IMR-90 (cell line): ENCODE results near the gene OR52B2. TPM values are rescaled to one million over a fixed set of nuclear protein-coding genes. Genes with fewer than 3 reads are reported as not detected.

ENCODE experiments used
- ATAC-seq: fragments of 200-7000 bp; cut with Tn5 transposase; 2 replicates; pipeline ENCODE4 v1.9.1; 2020; ENCODE audit warnings: low read depth, mild to moderate bottlenecking, moderate library complexity
- BruUV-seq: library from RNA; stranded (reverse); fragments of 400-500 nt; replicated peaks from 2 replicates; lab custom pipeline; 2021; lab: Mats Ljungman, UMichigan
- CTCF ChIA-PET: fragments of 300-600 bp; formaldehyde crosslinking; extraction: SDS; loops from one replicate; lab custom pipeline; 2021; ENCODE audit warnings: antibody characterized with exemption; lab: Yijun Ruan, JAX
- POLR2A ChIA-PET: fragments of 300-600 bp; sonication (Branson Sonifier 250); formaldehyde crosslinking; loops from one replicate; lab custom pipeline; 2022; ENCODE audit warnings: antibody characterized with exemption; ENCODE audit not compliant: unreplicated experiment; lab: Charles Lee
- DNase-seq: peaks from one replicate; pipeline ENCODE4 v3.0.0; 2013
- H2AFZ ChIP-seq: replicated peaks from 2 replicates; pipeline ENCODE3; 2013; ENCODE audit warnings: low read length, mild to moderate bottlenecking; ENCODE audit not compliant: poor library complexity
- H2AK5ac ChIP-seq: 2 replicates; pipeline ENCODE4 v1.6.1; 2013; ENCODE audit warnings: low read depth, low read length, inconsistent platforms
- H2AK9ac ChIP-seq: replicated peaks from 2 replicates; pipeline ENCODE3; 2013; ENCODE audit warnings: mild to moderate bottlenecking, low read depth, low read length, moderate library complexity; ENCODE audit not compliant: poor library complexity
- H2BK120ac ChIP-seq: 2 replicates; pipeline ENCODE4 v1.6.1; 2013; ENCODE audit warnings: low read depth, low read length, inconsistent platforms
- H2BK15ac ChIP-seq: 3 replicates; pipeline ENCODE4 v1.6.1; 2013; ENCODE audit warnings: low read depth, low read length, inconsistent platforms
- H2BK20ac ChIP-seq: 2 replicates; pipeline ENCODE4 v1.6.1; 2013; ENCODE audit warnings: low read depth, mild to moderate bottlenecking, inconsistent platforms, low read length, moderate library complexity
- H2BK5ac ChIP-seq: 2 replicates; pipeline ENCODE4 v1.6.1; 2013; ENCODE audit warnings: mild to moderate bottlenecking, low read depth, low read length, inconsistent platforms; ENCODE audit not compliant: poor library complexity, severe bottlenecking
- H3K14ac ChIP-seq: replicated peaks from 2 replicates; pipeline ENCODE4 v1.6.1; 2013; ENCODE audit warnings: low read depth, low read length, inconsistent platforms
- H3K18ac ChIP-seq: 2 replicates; pipeline ENCODE4 v1.6.1; 2013; ENCODE audit warnings: low read depth, low read length, control low read depth
- H3K23ac ChIP-seq: 2 replicates; pipeline ENCODE4 v1.6.1; 2013; ENCODE audit warnings: low read depth, low read length, inconsistent platforms
- H3K27ac ChIP-seq: 2 replicates; pipeline ENCODE4 v1.5.1; 2013; ENCODE audit warnings: mild to moderate bottlenecking, control low read depth, low read length; ENCODE audit not compliant: insufficient read depth
- H3K27me3 ChIP-seq: 2 replicates; pipeline ENCODE4 v1.6.1; 2013; ENCODE audit warnings: low read length; ENCODE audit not compliant: control insufficient read depth, insufficient read depth
- H3K36me3 ChIP-seq: 2 replicates; pipeline ENCODE4 v1.6.1; 2013; ENCODE audit warnings: low read length, mixed read lengths; ENCODE audit not compliant: control insufficient read depth, insufficient read depth
- H3K4ac ChIP-seq: 2 replicates; pipeline ENCODE4 v1.6.1; 2013; ENCODE audit warnings: low read depth, low read length, inconsistent platforms
- H3K4me1 ChIP-seq: 2 replicates; pipeline ENCODE4 v1.6.1; 2013; ENCODE audit warnings: low read length, mixed read lengths; ENCODE audit not compliant: control insufficient read depth, insufficient read depth
- H3K4me2 ChIP-seq: 2 replicates; pipeline ENCODE4 v1.6.1; 2013; ENCODE audit warnings: low read depth, mild to moderate bottlenecking, control low read depth, low read length, moderate library complexity
- H3K4me3 ChIP-seq: 2 replicates; pipeline ENCODE4 v1.5.1; 2013; ENCODE audit warnings: low read depth, mild to moderate bottlenecking, control low read depth, low read length, moderate library complexity; ENCODE audit not compliant: insufficient read depth
- H3K56ac ChIP-seq: 2 replicates; pipeline ENCODE4 v1.6.1; 2013; ENCODE audit warnings: low read length, inconsistent platforms; ENCODE audit not compliant: insufficient read depth; ENCODE audit errors: extremely low read depth
- H3K79me1 ChIP-seq, 2 experiments: 2 replicates each; pipeline ENCODE4 v1.6.1; 2013; ENCODE audit warnings: low read length in 2 of 2, inconsistent platforms in 1 of 2, low read depth in 1 of 2
- H3K9ac ChIP-seq: 2 replicates; pipeline ENCODE4 v1.6.1; 2013; ENCODE audit warnings: low read depth, low read length, control low read depth
- H3K9me1 ChIP-seq: 2 replicates; pipeline ENCODE4 v1.6.1; 2013; ENCODE audit warnings: low read length, inconsistent platforms; ENCODE audit not compliant: insufficient read depth
- H3K9me3 ChIP-seq: 2 replicates; pipeline ENCODE4 v1.6.1; 2013; ENCODE audit warnings: low read length; ENCODE audit not compliant: control insufficient read depth, insufficient read depth
- H4K20me1 ChIP-seq: 2 replicates; pipeline ENCODE4 v1.6.1; 2013; ENCODE audit warnings: low read length, inconsistent platforms; ENCODE audit not compliant: insufficient read depth
- H4K5ac ChIP-seq: 2 replicates; pipeline ENCODE4 v1.6.1; 2013; ENCODE audit warnings: mild to moderate bottlenecking, low read depth, low read length, control low read depth
- H4K8ac ChIP-seq, 2 experiments: 2 replicates each; pipeline ENCODE4 v1.6.1; 2013; ENCODE audit warnings: low read depth in 2 of 2, low read length in 2 of 2, control low read depth in 1 of 2, inconsistent platforms in 1 of 2
- H4K91ac ChIP-seq: 2 replicates; pipeline ENCODE4 v1.6.1; 2013; ENCODE audit warnings: low read depth, low read length, inconsistent platforms; ENCODE audit not compliant: insufficient read depth
- BHLHE40 ChIP-seq: fragments of 150-350 bp; IDR thresholded peaks from 2 replicates; pipeline ENCODE4 v1.6.1; 2016; ENCODE audit warnings: mild to moderate bottlenecking, low read depth, low read length
- CEBPB ChIP-seq: IDR thresholded peaks from 2 replicates; pipeline ENCODE4 v1.6.1; 2012; ENCODE audit warnings: low read depth, low read length, improper control_type of control experiment
- CHD1 ChIP-seq: IDR thresholded peaks from 2 replicates; pipeline ENCODE4 v1.6.1; 2012; ENCODE audit warnings: low read depth, low read length, improper control_type of control experiment
- FOS ChIP-seq: fragments of 150-350 bp; IDR thresholded peaks from 2 replicates; pipeline ENCODE4 v1.6.1; 2016; ENCODE audit warnings: low read depth, low read length
- MAFK ChIP-seq: IDR thresholded peaks from 2 replicates; pipeline ENCODE4 v1.6.1; 2012; ENCODE audit warnings: low read depth, low read length, improper control_type of control experiment
- MAZ ChIP-seq: IDR thresholded peaks from 2 replicates; pipeline ENCODE4 v1.6.1; 2012; ENCODE audit warnings: low read depth, mild to moderate bottlenecking, low read length, improper control_type of control experiment, moderate library complexity, borderline replicate concordance
- MXI1 ChIP-seq: IDR thresholded peaks from 2 replicates; pipeline ENCODE4 v1.6.1; 2012; ENCODE audit warnings: low read depth, mild to moderate bottlenecking, low read length, moderate library complexity, borderline replicate concordance
- NFE2L2 ChIP-seq: fragments of 150-350 bp; IDR thresholded peaks from 2 replicates; pipeline ENCODE4 v1.6.1; 2016; ENCODE audit warnings: low read depth, mild to moderate bottlenecking, low read length
- POLR2A ChIP-seq: IDR thresholded peaks from 2 replicates; pipeline ENCODE4 v1.6.1; 2012; ENCODE audit warnings: mild to moderate bottlenecking, low read depth, low read length
- RAD21 ChIP-seq: IDR thresholded peaks from 2 replicates; pipeline ENCODE4 v1.6.1; 2012; ENCODE audit warnings: low read length, improper control_type of control experiment
- RCOR1 ChIP-seq: IDR thresholded peaks from 2 replicates; pipeline ENCODE4 v1.6.1; 2012; ENCODE audit warnings: mild to moderate bottlenecking, low read length, improper control_type of control experiment; ENCODE audit not compliant: insufficient replicate concordance
- RFX5 ChIP-seq: IDR thresholded peaks from 2 replicates; pipeline ENCODE4 v1.8.0; 2012; ENCODE audit warnings: low read depth, mild to moderate bottlenecking, low read length, moderate library complexity
- SMC3 ChIP-seq: fragments of 150-350 bp; IDR thresholded peaks from 2 replicates; pipeline ENCODE4 v1.6.1; 2016; ENCODE audit warnings: low read depth, mild to moderate bottlenecking, antibody characterized with exemption, low read length, moderate library complexity
- WGBS, 2 experiments: methylation state at CpG; one replicate each; pipeline versions ENCODE4 v1.1.5 to v1.1.7; 2013; ENCODE audit warnings: missing lambda C conversion rate in 2 of 2; ENCODE audit not compliant: insufficient read length in 1 of 2; ENCODE audit errors: extremely low coverage in 2 of 2; 5-methylcytosine and 5-hydroxymethylcytosine counted together
- dilution Hi-C: fragments of 300-500 bp; cut with HindIII; formaldehyde crosslinking; loops from one replicate; pipeline ENCODE4 v1.14.3; 2018; ENCODE audit warnings: low sequenced_read_pairs; ENCODE audit not compliant: unreplicated experiment
- in situ Hi-C: fragments of 300-500 bp; cut with MboI; formaldehyde crosslinking; loops from 3 replicates; pipeline ENCODE4 v1.14.3; 2019; ENCODE audit warnings: low sequenced_read_pairs, inconsistent platforms, mixed read lengths
- intact Hi-C: fragments of 100-400 bp; cut with micrococcal nuclease; formaldehyde crosslinking; loops from 2 replicates; pipeline ENCODE4 v1.10.0; 2022
- polyA plus RNA-seq, 3 experiments: library from polyadenylated mRNA; depleted of rRNA; stranded (reverse); fragments of >200 nt; gene quantifications; 2 replicates each; pipeline ENCODE4 v1.2.3, GENCODE V29; 2012; ENCODE audit warnings: low replicate concordance in 1 of 3
- total RNA-seq: library from RNA; depleted of rRNA; stranded (reverse); fragments of >200 nt; gene quantifications from 2 replicates; pipeline ENCODE4 v1.2.3, GENCODE V29; 2012
- TF ChIP-seq, protein P1 (sequence below): fragments of 150-350 bp; IDR thresholded peaks from 2 replicates; pipeline ENCODE4 v1.6.1; 2017; ENCODE audit warnings: mild to moderate bottlenecking, antibody characterized with exemption, low read length, low read depth
- TF ChIP-seq, protein P2 (sequence below): conservative IDR thresholded peaks from 2 replicates; pipeline ENCODE4 v1.5.1; 2012; ENCODE audit warnings: mild to moderate bottlenecking, low read depth, low read length, improper control_type of control experiment

Gene OR52B2
- total and polyA plus RNA-seq, 2 of the 4 experiments (the other 2 are of a cell fraction) = not detected

DNA sequence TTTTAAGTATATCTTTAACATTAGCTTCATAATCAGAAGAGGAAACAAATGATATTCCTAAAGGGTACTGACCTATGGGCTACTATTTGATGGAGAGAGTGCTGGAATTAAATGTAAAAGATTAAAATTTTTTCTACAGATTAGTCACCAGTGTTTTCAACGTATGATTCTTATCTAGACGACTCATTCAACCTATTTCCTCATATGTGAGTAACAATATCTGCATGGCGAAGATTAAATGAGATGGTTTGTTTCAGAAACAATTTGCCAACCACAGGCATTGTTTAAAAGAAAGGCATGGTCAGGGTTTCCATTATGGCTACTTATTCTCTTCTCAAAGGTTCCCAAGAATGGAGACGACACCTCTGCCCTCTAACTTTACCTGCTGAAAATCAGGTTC is 42.2 kb downstream of the OR52B2 start:
- ATAC-seq (no peak), DNase-seq (no peak)
- no peaks in the 10 kb centered on the region for H3K79me1 ChIP-seq
- H3K27ac ChIP-seq = no peak overlapping the region
- no peak overlapping the region for H3K56ac ChIP-seq
- no peak overlapping the region for H3K4me2 ChIP-seq
- WGBS, 2 experiments = 83% methylated on average over 1 of the region's 4 CpGs; no CpG with 5 or more reads in 1 of the 2 experiments
- H2BK5ac ChIP-seq = no peak overlapping the region
- no peak overlapping the region for H3K4me3 ChIP-seq
- H2AK9ac ChIP-seq = no peak overlapping the region
- no peak overlapping the region for H2BK120ac ChIP-seq
- no TSS peak for BruUV-seq
- in situ Hi-C loops (no loop called here), intact Hi-C loops (no loop called here), dilution Hi-C loops (no loop called here)
- no peak overlapping the region for H4K91ac ChIP-seq
- no peak overlapping the region for H2AK5ac ChIP-seq
- H3K9me1 ChIP-seq = no peaks in the 10 kb centered on the region
- no peaks in the 10 kb centered on the region for H3K4me1 ChIP-seq
- H3K36me3 ChIP-seq = no peaks in the 10 kb centered on the region
- H2AFZ ChIP-seq = no peak overlapping the region
- H4K5ac ChIP-seq = no peak overlapping the region
- no peak overlapping the region for H3K18ac ChIP-seq
- H4K8ac ChIP-seq = no peak overlapping the region
- H3K9me3 ChIP-seq = no peaks in the 10 kb centered on the region; the same call in 1 of the 2 replicates
- H3K23ac ChIP-seq = no peak overlapping the region
- H3K27me3 ChIP-seq = no peaks in the 10 kb centered on the region
- CTCF ChIA-PET = no interaction called here
- no peak overlapping the region for H2BK15ac ChIP-seq
- H3K4ac ChIP-seq = no peak overlapping the region
- H3K9ac ChIP-seq = no peak overlapping the region
- no peak overlapping the region for H2BK20ac ChIP-seq
- TF ChIP-seq POLR2A = no peak
- no peak for TF ChIP-seq RFX5
- no peak for TF ChIP-seq RAD21
- TF ChIP-seq MXI1 = no peak
- TF ChIP-seq, protein P1, sequence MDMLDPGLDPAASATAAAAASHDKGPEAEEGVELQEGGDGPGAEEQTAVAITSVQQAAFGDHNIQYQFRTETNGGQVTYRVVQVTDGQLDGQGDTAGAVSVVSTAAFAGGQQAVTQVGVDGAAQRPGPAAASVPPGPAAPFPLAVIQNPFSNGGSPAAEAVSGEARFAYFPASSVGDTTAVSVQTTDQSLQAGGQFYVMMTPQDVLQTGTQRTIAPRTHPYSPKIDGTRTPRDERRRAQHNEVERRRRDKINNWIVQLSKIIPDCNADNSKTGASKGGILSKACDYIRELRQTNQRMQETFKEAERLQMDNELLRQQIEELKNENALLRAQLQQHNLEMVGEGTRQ = no peak
- TF ChIP-seq CEBPB = no peak
- no peak for TF ChIP-seq CHD1
- TF ChIP-seq MAZ = no peak
- TF ChIP-seq MAFK = no peak
- TF ChIP-seq NFE2L2 = no peak
- no peak for TF ChIP-seq SMC3
- TF ChIP-seq FOS = no peak
- no peak for TF ChIP-seq BHLHE40
- TF ChIP-seq RCOR1 = no peak
- TF ChIP-seq, protein P2, sequence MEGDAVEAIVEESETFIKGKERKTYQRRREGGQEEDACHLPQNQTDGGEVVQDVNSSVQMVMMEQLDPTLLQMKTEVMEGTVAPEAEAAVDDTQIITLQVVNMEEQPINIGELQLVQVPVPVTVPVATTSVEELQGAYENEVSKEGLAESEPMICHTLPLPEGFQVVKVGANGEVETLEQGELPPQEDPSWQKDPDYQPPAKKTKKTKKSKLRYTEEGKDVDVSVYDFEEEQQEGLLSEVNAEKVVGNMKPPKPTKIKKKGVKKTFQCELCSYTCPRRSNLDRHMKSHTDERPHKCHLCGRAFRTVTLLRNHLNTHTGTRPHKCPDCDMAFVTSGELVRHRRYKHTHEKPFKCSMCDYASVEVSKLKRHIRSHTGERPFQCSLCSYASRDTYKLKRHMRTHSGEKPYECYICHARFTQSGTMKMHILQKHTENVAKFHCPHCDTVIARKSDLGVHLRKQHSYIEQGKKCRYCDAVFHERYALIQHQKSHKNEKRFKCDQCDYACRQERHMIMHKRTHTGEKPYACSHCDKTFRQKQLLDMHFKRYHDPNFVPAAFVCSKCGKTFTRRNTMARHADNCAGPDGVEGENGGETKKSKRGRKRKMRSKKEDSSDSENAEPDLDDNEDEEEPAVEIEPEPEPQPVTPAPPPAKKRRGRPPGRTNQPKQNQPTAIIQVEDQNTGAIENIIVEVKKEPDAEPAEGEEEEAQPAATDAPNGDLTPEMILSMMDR = no peak
- H3K14ac ChIP-seq = no peak overlapping the region
- POLR2A ChIA-PET = no interaction called here
- H4K20me1 ChIP-seq = no peaks in the 10 kb centered on the region
